ENCODE measurements around the gene F10. TPM values are rescaled to one million over a fixed set of nuclear protein-coding genes. Genes with fewer than 3 reads are reported as not detected.

Gene F10
- total and polyA plus RNA-seq, 9 of the 15 experiments (the other 6 are each of a cell fraction or from before 2014, with no cell fraction given), result 0.04 to 0.09 (median 0.07) TPM; not detected in 5

DNA sequence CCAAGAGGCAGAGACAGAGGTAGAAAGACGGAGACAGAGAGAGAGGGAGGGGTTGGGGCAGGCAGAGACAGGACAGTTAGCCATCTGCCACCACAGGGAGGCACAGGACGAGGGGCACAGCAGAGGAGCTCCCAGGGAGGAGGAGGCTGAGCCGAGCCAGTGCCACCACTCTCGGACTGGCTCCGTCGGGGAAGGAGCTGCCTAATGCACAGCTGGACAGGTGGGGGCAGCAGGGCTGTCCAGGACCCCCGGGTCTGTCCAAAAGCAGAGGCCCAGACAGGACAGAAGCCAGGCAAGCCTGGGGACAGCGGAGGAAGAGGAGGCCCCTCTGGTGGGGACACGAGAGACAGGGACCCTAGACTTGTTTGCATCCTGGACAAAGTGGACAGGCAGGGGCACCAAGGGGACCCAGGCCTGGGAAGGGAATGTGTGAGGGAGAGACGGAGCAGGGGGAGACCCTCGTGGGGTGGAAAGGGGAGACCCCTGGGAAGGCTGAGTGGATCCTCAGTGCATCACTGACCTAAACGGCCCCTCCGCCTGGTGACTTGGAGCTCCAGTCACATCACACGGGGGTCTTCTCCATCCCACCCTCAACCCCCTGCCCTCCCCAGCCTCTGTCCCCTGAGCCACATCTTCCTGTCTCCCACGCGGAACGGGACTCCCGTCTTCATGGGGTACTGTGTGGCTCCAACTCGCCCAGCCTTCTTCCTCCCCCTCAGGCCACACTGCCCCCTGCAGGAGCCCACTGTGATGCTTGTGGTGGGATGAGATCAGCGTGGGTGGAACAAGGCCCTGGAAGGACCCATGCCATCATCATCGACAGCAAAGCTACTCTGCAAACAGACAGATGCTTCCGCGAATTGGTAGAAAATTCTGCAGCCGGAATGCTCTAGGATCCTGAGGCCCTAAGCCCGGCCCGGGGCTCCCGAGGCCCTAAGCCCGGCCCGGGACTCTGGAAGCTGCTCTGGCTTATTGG is 915 bp downstream of the F10 start:
- BruUV-seq (replicated peaks), result no TSS peak

More for the DNA sequence above, 915 bp downstream of the F10 start:
- ATAC-seq (peak; percentile 59; the same call in 2 of the 3 replicates), FAIRE-seq (no peak), DNase-seq (ENCODE audit: extremely low read depth in 1 of 4, low spot score in 3 of 4) (peak; percentile 23 to 58 (median 40))
- H3K9ac ChIP-seq (ENCODE audit: insufficient read depth in 1 of 2, low read depth in 2 of 2, low read length in 2 of 2), result no peak overlapping the region
- no peak overlapping the region for H2AFZ ChIP-seq (ENCODE audit: low read depth, low read length)
- H3K4me3 ChIP-seq, result no peak overlapping the region
- TF ChIP-seq ZNF436 (CRISPR knock-in tag; IDR thresholded peaks at IDR 0.05), result no peak
- TF ChIP-seq SAFB (IDR thresholded peaks at IDR 0.05; ENCODE audit: borderline replicate concordance, low read depth, low read length), result peak; percentile 70; the same call in 1 of the 2 replicates
- TF ChIP-seq NFXL1 (CRISPR knock-in tag; IDR thresholded peaks at IDR 0.05), result no peak
- TF ChIP-seq, protein P1, sequence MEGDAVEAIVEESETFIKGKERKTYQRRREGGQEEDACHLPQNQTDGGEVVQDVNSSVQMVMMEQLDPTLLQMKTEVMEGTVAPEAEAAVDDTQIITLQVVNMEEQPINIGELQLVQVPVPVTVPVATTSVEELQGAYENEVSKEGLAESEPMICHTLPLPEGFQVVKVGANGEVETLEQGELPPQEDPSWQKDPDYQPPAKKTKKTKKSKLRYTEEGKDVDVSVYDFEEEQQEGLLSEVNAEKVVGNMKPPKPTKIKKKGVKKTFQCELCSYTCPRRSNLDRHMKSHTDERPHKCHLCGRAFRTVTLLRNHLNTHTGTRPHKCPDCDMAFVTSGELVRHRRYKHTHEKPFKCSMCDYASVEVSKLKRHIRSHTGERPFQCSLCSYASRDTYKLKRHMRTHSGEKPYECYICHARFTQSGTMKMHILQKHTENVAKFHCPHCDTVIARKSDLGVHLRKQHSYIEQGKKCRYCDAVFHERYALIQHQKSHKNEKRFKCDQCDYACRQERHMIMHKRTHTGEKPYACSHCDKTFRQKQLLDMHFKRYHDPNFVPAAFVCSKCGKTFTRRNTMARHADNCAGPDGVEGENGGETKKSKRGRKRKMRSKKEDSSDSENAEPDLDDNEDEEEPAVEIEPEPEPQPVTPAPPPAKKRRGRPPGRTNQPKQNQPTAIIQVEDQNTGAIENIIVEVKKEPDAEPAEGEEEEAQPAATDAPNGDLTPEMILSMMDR (IDR thresholded peaks at IDR 0.05 in 2 of 3, conservative IDR thresholded peaks at IDR 0.05 in 1 of 3; ENCODE audit: insufficient read depth in 2 of 3, low read depth in 1 of 3, low read length in 3 of 3), result peak in 2 of 3 experiments; percentile 16 to 34; a peak in 2 of 6 replicates
- TF ChIP-seq EGR1 (conservative IDR thresholded peaks at IDR 0.05), result peak; percentile 66
- TF ChIP-seq ZNF184 (CRISPR knock-in tag; IDR thresholded peaks at IDR 0.05), result no peak
- TF ChIP-seq, protein P2, sequence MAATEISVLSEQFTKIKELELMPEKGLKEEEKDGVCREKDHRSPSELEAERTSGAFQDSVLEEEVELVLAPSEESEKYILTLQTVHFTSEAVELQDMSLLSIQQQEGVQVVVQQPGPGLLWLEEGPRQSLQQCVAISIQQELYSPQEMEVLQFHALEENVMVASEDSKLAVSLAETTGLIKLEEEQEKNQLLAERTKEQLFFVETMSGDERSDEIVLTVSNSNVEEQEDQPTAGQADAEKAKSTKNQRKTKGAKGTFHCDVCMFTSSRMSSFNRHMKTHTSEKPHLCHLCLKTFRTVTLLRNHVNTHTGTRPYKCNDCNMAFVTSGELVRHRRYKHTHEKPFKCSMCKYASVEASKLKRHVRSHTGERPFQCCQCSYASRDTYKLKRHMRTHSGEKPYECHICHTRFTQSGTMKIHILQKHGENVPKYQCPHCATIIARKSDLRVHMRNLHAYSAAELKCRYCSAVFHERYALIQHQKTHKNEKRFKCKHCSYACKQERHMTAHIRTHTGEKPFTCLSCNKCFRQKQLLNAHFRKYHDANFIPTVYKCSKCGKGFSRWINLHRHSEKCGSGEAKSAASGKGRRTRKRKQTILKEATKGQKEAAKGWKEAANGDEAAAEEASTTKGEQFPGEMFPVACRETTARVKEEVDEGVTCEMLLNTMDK (IDR thresholded peaks at IDR 0.05; ENCODE audit: borderline replicate concordance, insufficient read depth, low read depth, low read length, poor library complexity, severe bottlenecking), result peak; percentile 76
- intact Hi-C loops (cut with micrococcal nuclease), result no loop called here
- no peak overlapping the region for H3K27ac ChIP-seq (ENCODE audit: extremely low read depth, low read depth, low read length)
- no peaks in the 10 kb centered on the region for H4K20me1 ChIP-seq (replicated peaks; ENCODE audit: control insufficient read depth, insufficient read depth, low read length)
- H3K9me3 ChIP-seq (replicated peaks; ENCODE audit: control insufficient read depth, insufficient read depth, low read depth, low read length), result no peaks in the 10 kb centered on the region
- no peak overlapping the region for H3K4me2 ChIP-seq (ENCODE audit: insufficient read depth, low read length)
- H3K27me3 ChIP-seq (ENCODE audit: control insufficient read depth in 2 of 2, insufficient read depth in 2 of 2, low read length in 2 of 2), result peaks cover 0 to 68% of the 10 kb centered on the region in 2 experiments; a peak in 4 of 5 replicates
- in situ Hi-C loops (cut with MboI), result no loop called here
- CTCF ChIA-PET (ENCODE audit: low intra/inter-chr PET ratio), result no interaction called here
- H3K9me1 ChIP-seq (ENCODE audit: control insufficient read depth, insufficient read depth, low read length), result no peaks in the 10 kb centered on the region
- POLR2A ChIA-PET, result no interaction called here
- no peaks in the 10 kb centered on the region for H3K79me2 ChIP-seq (ENCODE audit: control insufficient read depth, insufficient read depth, low read length)
- WGBS (ENCODE audit: insufficient coverage, low coverage, missing lambda C conversion rate), result 20% methylated on average over 17 of the region's 29 CpGs
- H3K36me3 ChIP-seq (ENCODE audit: control insufficient read depth, insufficient read depth, low read length), result no peaks in the 10 kb centered on the region
- H3K4me1 ChIP-seq (replicated peaks in 1 of 2; ENCODE audit: control insufficient read depth in 2 of 2, insufficient read depth in 2 of 2, low read length in 2 of 2), result peaks cover 0 to 16% of the 10 kb centered on the region in 2 experiments; a peak in 2 of 5 replicates

Data from K562 (cell line).